ENCODE measurements around the gene MTARC1. TPM values are rescaled to one million over a fixed set of nuclear protein-coding genes. Genes with fewer than 3 reads are reported as not detected.

The MTARC1 gene
- total and polyA plus RNA-seq, 10 of the 15 experiments (the other 5 are each of a cell fraction or from before 2014, with no cell fraction given), result 0.23 to 1.5 (median 0.48) TPM

DNA sequence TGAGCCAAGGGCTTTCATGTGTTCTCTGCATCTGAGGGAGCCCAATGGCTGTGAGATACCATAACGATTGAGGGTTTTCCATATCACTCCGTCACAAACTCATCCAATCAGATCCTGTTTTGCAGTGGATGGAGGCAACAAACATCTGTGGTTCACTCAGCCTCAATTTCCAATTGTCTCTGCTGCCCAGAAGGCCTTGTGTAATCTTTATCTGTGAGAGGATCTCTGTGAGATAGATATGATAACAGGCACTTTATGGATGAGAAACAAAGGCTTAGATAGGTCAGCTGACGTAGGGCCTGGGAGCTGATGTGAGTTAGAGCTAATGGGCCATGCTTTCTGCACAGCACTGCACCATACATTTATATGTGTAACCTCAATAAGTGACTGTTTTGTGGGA, 3.3 kb upstream of the MTARC1 start:
- Histone ChIP-seq H3K4me2 (ENCODE audit: control insufficient read depth, insufficient read depth) (no peak overlapping the region), H3K36me3 (ENCODE audit: control insufficient read depth in 2 of 2, insufficient read depth in 2 of 2, low read length in 1 of 2) (no peaks in the 10 kb centered on the region), H4K20me1 (ENCODE audit: control insufficient read depth, insufficient read depth) (no peaks in the 10 kb centered on the region), H3K79me2 (ENCODE audit: control insufficient read depth, insufficient read depth, low read length) (no peaks in the 10 kb centered on the region), H3K9me3 (replicated peaks; ENCODE audit: control insufficient read depth, insufficient read depth, low read length) (no peaks in the 10 kb centered on the region), H2AFZ (ENCODE audit: control insufficient read depth, low read depth, low read length) (no peak overlapping the region), H3K4me1 (ENCODE audit: control insufficient read depth, insufficient read depth, low read length) (no peaks in the 10 kb centered on the region), H3K9ac (ENCODE audit: control insufficient read depth, insufficient read depth, low read length) (no peak overlapping the region), H3K27ac (ENCODE audit: control insufficient read depth, insufficient read depth) (no peak overlapping the region), H3K4me3 (no peak overlapping the region), H3K27me3 (replicated peaks in 1 of 2; ENCODE audit: control insufficient read depth in 2 of 2, insufficient read depth in 2 of 2, low read length in 1 of 2) (peaks cover 0 to 5% of the 10 kb centered on the region in 2 experiments; a peak in 3 of 4 replicates)
- DNase-seq (ENCODE audit: low read depth, low spot score) (no peak), ATAC-seq (no peak), FAIRE-seq (no peak)
- intact Hi-C loops (cut with micrococcal nuclease; ENCODE audit: unreplicated experiment) (no loop called here), in situ Hi-C loops (cut with MboI) (no loop called here)
- TF ChIP-seq, protein P1, sequence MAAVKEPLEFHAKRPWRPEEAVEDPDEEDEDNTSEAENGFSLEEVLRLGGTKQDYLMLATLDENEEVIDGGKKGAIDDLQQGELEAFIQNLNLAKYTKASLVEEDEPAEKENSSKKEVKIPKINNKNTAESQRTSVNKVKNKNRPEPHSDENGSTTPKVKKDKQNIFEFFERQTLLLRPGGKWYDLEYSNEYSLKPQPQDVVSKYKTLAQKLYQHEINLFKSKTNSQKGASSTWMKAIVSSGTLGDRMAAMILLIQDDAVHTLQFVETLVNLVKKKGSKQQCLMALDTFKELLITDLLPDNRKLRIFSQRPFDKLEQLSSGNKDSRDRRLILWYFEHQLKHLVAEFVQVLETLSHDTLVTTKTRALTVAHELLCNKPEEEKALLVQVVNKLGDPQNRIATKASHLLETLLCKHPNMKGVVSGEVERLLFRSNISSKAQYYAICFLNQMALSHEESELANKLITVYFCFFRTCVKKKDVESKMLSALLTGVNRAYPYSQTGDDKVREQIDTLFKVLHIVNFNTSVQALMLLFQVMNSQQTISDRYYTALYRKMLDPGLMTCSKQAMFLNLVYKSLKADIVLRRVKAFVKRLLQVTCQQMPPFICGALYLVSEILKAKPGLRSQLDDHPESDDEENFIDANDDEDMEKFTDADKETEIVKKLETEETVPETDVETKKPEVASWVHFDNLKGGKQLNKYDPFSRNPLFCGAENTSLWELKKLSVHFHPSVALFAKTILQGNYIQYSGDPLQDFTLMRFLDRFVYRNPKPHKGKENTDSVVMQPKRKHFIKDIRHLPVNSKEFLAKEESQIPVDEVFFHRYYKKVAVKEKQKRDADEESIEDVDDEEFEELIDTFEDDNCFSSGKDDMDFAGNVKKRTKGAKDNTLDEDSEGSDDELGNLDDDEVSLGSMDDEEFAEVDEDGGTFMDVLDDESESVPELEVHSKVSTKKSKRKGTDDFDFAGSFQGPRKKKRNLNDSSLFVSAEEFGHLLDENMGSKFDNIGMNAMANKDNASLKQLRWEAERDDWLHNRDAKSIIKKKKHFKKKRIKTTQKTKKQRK (IDR thresholded peaks at IDR 0.05; ENCODE audit: low read depth, low read length), result no peak
- TF ChIP-seq MYB (IDR thresholded peaks at IDR 0.05; ENCODE audit: borderline replicate concordance, low read depth, low read length) (no peak), CBX3 (IDR thresholded peaks at IDR 0.05; ENCODE audit: borderline replicate concordance, low read depth) (no peak), SIX5 (IDR thresholded peaks at IDR 0.05; ENCODE audit: low read depth, low read length, severe bottlenecking) (no peak), CREM (IDR thresholded peaks at IDR 0.05; ENCODE audit: low read depth) (no peak), ATF3 (IDR thresholded peaks at IDR 0.05; ENCODE audit: borderline replicate concordance, extremely low read depth, low read depth, low read length) (no peak), CHD4 (IDR thresholded peaks at IDR 0.05) (no peak), CBFB (IDR thresholded peaks at IDR 0.05; ENCODE audit: low read depth) (no peak), YY1 (IDR thresholded peaks at IDR 0.05; ENCODE audit: low read depth, low read length) (no peak), TCF7 (IDR thresholded peaks at IDR 0.05; ENCODE audit: borderline replicate concordance) (no peak), HCFC1 (IDR thresholded peaks at IDR 0.05; ENCODE audit: low read length) (no peak), RFX5 (IDR thresholded peaks at IDR 0.05; ENCODE audit: low read depth, low read length) (no peak), NR2F1 (conservative IDR thresholded peaks at IDR 0.05) (no peak), SP1 (IDR thresholded peaks at IDR 0.05; ENCODE audit: low read depth, low read length) (no peak)
- TF ChIP-seq, protein P2, sequence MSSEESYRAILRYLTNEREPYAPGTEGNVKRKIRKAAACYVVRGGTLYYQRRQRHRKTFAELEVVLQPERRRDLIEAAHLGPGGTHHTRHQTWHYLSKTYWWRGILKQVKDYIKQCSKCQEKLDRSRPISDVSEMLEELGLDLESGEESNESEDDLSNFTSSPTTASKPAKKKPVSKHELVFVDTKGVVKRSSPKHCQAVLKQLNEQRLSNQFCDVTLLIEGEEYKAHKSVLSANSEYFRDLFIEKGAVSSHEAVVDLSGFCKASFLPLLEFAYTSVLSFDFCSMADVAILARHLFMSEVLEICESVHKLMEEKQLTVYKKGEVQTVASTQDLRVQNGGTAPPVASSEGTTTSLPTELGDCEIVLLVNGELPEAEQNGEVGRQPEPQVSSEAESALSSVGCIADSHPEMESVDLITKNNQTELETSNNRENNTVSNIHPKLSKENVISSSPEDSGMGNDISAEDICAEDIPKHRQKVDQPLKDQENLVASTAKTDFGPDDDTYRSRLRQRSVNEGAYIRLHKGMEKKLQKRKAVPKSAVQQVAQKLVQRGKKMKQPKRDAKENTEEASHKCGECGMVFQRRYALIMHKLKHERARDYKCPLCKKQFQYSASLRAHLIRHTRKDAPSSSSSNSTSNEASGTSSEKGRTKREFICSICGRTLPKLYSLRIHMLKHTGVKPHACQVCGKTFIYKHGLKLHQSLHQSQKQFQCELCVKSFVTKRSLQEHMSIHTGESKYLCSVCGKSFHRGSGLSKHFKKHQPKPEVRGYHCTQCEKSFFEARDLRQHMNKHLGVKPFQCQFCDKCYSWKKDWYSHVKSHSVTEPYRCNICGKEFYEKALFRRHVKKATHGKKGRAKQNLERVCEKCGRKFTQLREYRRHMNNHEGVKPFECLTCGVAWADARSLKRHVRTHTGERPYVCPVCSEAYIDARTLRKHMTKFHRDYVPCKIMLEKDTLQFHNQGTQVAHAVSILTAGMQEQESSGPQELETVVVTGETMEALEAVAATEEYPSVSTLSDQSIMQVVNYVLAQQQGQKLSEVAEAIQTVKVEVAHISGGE (CRISPR knock-in tag; IDR thresholded peaks at IDR 0.05), result no peak
- SMC1A ChIA-PET (ENCODE audit: uncharacterized antibody, unreplicated experiment), result no interaction called here
- 99% methylated on average over 3 of the region's 3 CpGs for WGBS (ENCODE audit: insufficient coverage, insufficient replicate concordance, low lambda C conversion rate, missing lambda C conversion rate)
- no TSS peak for BruUV-seq (replicated peaks)
- CTCF ChIA-PET, result interaction anchor here (0.8 to 3.4 kb wide), 3 partner anchors 10 to 102 kb away, joined by 3 to 14 read pairs (median 3); no protein-coding TSS in a partner anchor
- POLR2A ChIA-PET, result no interaction called here
- RAD21 ChIA-PET (ENCODE audit: unreplicated experiment), result no interaction called here

Measured in GM12878 (cell line).